ENCODE results near the gene PALM2AKAP2. TPM values are rescaled to one million over a fixed set of nuclear protein-coding genes. Genes with fewer than 3 reads are reported as not detected.

PALM2AKAP2 gene
- total RNA-seq, 1 donor from 2014 or later, result 38.2 TPM

DNA sequence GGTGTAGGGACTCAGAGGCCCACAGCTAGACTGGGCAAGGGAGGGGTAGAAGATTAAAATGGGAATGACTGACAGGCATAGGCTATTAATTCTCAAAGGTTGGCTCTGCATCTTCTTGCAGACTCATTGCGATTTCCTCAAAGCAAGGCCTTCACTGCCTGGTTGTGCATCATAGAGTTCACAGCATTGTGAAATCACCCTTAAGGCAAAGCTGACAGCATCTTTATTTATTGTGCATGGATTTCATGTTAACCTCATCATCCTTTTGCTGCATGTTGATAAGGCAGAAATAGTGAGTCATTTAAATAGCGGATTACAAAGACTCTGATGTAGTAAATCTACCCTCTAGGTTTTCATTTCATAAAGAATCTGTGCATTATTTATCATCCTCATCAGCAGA, 13.6 kb upstream of the PALM2AKAP2 start:
- no peak overlapping the region for H3K27ac ChIP-seq
- intact Hi-C loops (cut with DNase I), result no loop called here
- peaks cover 7 to 18% of the 10 kb centered on the region in 2 donors for H3K4me1 ChIP-seq
- no peaks in the 10 kb centered on the region for H3K9me3 ChIP-seq
- no peaks in the 10 kb centered on the region for H3K27me3 ChIP-seq
- H3K4me3 ChIP-seq, result no peak overlapping the region
- TF ChIP-seq, protein P1, sequence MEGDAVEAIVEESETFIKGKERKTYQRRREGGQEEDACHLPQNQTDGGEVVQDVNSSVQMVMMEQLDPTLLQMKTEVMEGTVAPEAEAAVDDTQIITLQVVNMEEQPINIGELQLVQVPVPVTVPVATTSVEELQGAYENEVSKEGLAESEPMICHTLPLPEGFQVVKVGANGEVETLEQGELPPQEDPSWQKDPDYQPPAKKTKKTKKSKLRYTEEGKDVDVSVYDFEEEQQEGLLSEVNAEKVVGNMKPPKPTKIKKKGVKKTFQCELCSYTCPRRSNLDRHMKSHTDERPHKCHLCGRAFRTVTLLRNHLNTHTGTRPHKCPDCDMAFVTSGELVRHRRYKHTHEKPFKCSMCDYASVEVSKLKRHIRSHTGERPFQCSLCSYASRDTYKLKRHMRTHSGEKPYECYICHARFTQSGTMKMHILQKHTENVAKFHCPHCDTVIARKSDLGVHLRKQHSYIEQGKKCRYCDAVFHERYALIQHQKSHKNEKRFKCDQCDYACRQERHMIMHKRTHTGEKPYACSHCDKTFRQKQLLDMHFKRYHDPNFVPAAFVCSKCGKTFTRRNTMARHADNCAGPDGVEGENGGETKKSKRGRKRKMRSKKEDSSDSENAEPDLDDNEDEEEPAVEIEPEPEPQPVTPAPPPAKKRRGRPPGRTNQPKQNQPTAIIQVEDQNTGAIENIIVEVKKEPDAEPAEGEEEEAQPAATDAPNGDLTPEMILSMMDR (IDR thresholded peaks at IDR 0.05), result no peak
- H3K36me3 ChIP-seq, result no peaks in the 10 kb centered on the region
- DNase-seq (ENCODE audit: low spot score in 2 of 2), result no peak

DNA sequence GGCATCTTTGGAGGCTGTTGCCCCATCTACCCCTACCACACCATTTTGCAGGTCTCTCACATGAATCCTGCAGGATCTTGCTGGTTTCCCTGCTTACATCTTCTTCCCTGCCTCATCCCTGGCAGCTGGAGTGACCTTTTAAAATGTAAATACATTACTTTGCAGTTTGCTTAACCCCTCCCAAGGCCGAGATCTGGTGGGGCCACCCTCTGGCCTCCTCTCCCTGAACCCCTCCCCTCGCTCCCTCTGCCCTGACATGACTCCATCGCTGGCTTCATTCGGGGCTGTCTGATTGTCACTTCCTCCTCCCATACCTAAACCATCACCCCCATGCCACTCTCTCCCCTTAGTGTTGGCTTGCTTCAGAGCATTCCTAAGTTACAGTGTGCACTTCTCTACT, 12.6 kb upstream of the PALM2AKAP2 start:
- Histone ChIP-seq H3K36me3 (no peaks in the 10 kb centered on the region), H3K4me3 (no peak overlapping the region), H3K4me1 (peaks cover 14 to 27% of the 10 kb centered on the region in 2 donors), H3K27ac (no peak overlapping the region), H3K27me3 (no peaks in the 10 kb centered on the region), H3K9me3 (no peaks in the 10 kb centered on the region)
- no peak for DNase-seq (ENCODE audit: low spot score in 2 of 2)
- intact Hi-C loops (cut with DNase I), result no loop called here
- TF ChIP-seq, protein P1 (IDR thresholded peaks at IDR 0.05), result no peak

DNA sequence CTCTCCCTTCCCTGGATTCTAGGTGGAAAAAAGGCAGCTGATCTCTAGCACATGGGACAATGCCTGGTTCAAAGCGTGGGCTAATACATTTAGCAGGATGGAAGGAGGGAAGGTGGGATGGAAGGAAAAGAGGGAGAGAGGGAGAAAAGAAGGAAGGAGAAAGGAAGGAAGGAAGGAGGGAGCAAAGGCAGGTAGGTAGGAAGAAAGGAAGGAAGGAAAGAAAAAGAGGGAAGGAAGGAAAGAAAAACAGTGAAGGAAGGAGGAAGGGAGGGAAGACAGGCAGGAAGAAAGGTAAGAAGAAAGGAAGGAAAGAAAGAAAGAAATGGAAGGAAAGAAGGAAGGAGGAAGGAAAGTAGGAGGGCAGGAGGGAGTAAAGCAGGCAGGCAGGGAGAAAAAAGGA, 12.2 kb upstream of the PALM2AKAP2 start:
- H3K4me3 ChIP-seq, result no peak overlapping the region
- no peak overlapping the region for H3K27ac ChIP-seq
- TF ChIP-seq, protein P1 (IDR thresholded peaks at IDR 0.05), result no peak
- peaks cover 14 to 27% of the 10 kb centered on the region in 2 donors for H3K4me1 ChIP-seq
- no peaks in the 10 kb centered on the region for H3K9me3 ChIP-seq
- intact Hi-C loops (cut with DNase I), result loop anchor here (2.0 kb wide), 1 partner anchor 23 kb away; no protein-coding TSS in a partner anchor
- no peaks in the 10 kb centered on the region for H3K27me3 ChIP-seq
- H3K36me3 ChIP-seq, result no peaks in the 10 kb centered on the region
- no peak for DNase-seq (ENCODE audit: low spot score in 2 of 2)

DNA sequence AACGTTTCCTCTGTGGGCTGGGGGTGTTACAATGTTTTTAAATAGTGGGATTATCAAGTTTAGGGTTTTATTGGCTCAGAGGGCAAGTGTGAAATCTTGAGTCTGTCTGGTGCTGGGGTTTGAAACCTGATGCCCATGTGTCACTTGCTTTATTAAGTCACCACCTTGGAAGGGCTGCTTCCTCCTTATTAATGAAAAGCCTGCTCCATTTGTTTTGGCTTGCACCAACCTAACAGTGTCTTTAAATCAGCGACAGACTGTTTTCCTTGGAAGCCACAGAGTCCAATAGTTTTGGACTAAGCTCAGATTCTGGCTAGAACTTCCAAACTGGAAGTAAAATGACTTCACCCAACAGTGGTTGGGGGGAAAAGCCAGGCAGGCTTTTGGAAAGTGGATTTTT, 10.7 kb upstream of the PALM2AKAP2 start:
- intact Hi-C loops (cut with DNase I), result loop anchor here (2.0 kb wide), 1 partner anchor 24 kb away; no protein-coding TSS in a partner anchor
- no peak overlapping the region for H3K4me3 ChIP-seq
- H3K4me1 ChIP-seq, result peaks cover 14 to 27% of the 10 kb centered on the region in 2 donors
- TF ChIP-seq, protein P1 (IDR thresholded peaks at IDR 0.05), result no peak
- DNase-seq (ENCODE audit: low spot score in 2 of 2), result peak in 1 of 2 donors; percentile 71
- peak overlapping the region; percentile 18 to 35 for H3K27ac ChIP-seq
- H3K9me3 ChIP-seq, result no peaks in the 10 kb centered on the region
- no peaks in the 10 kb centered on the region for H3K27me3 ChIP-seq
- H3K36me3 ChIP-seq, result no peaks in the 10 kb centered on the region

DNA sequence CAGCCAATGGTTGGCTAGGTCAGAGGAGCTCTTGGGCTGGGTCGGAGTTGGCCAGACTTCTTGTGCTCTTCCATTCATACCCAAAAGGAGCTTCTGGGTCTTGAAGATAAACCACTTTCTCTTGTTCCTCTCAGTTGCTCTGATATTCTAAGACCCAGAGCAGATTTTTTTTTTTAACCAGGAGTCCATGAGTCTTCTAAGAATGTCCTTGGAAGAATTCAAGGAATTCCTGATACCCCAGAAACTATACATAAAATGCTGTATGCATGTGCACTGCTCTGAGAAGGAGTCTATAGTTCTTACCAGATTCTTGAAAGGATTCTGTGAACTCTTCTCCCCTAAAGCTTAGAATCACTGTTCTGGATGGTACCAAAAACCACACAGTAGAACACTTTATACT, 9.9 kb upstream of the PALM2AKAP2 start:
- TF ChIP-seq, protein P1 (IDR thresholded peaks at IDR 0.05), result no peak
- intact Hi-C loops (cut with DNase I), result no loop called here
- Histone ChIP-seq H3K4me3 (no peak overlapping the region), H3K9me3 (no peaks in the 10 kb centered on the region), H3K27ac (peak overlapping the region in 1 of 2 donors; percentile 35), H3K27me3 (no peaks in the 10 kb centered on the region), H3K36me3 (no peaks in the 10 kb centered on the region), H3K4me1 (peaks cover 14 to 27% of the 10 kb centered on the region in 2 donors)
- no peak for DNase-seq (ENCODE audit: low spot score in 2 of 2)

DNA sequence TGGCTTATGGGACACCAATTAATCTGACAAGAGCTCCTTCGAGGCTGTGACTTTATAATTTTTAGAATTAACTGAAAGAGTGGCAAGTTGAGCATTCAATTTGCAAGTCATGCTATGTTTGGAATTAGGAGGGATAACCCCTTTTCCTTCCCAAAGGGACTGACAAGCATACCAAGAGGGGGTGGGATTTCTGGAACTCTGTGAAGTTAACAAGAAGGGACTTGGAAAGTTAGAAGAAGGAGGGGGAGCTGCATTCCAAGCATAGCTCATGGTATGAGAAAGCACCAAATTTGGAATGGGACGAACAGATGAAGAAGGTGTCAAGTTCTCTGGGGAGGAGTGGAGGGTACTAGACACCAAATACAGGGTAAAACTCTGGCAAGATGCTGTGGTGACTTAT, 8.9 kb upstream of the PALM2AKAP2 start:
- no peak for DNase-seq (ENCODE audit: low spot score in 2 of 2)
- no peaks in the 10 kb centered on the region for H3K36me3 ChIP-seq
- peaks cover 14 to 27% of the 10 kb centered on the region in 2 donors for H3K4me1 ChIP-seq
- no peaks in the 10 kb centered on the region for H3K27me3 ChIP-seq
- no peaks in the 10 kb centered on the region for H3K9me3 ChIP-seq
- no peak overlapping the region for H3K4me3 ChIP-seq
- intact Hi-C loops (cut with DNase I), result no loop called here
- H3K27ac ChIP-seq, result no peak overlapping the region
- TF ChIP-seq, protein P1 (IDR thresholded peaks at IDR 0.05), result no peak

Measured in ascending aorta (tissue), 2 donors.